ENCODE results near the gene PSEN1. TPM values are rescaled to one million over a fixed set of nuclear protein-coding genes. Genes with fewer than 3 reads are reported as not detected.

PSEN1 gene
- total RNA-seq, 4 donors from 2014 or later, result 40.1 to 54.6 (median 45.9) TPM

GRCh38 chr14:73140811-73141323 lies 4.6 kb downstream of the PSEN1 start:
- Histone ChIP-seq H3K27ac (no peak overlapping the region), H3K36me3 (no peaks in the 10 kb centered on the region), H3K4me1 (peaks cover 0 to 68% (median 7%) of the 10 kb centered on the region in 3 donors), H3K4me3 (no peak overlapping the region), H3K27me3 (no peaks in the 10 kb centered on the region), H3K9me3 (no peaks in the 10 kb centered on the region)
- ATAC-seq, result no peak
- TF ChIP-seq, protein P1, sequence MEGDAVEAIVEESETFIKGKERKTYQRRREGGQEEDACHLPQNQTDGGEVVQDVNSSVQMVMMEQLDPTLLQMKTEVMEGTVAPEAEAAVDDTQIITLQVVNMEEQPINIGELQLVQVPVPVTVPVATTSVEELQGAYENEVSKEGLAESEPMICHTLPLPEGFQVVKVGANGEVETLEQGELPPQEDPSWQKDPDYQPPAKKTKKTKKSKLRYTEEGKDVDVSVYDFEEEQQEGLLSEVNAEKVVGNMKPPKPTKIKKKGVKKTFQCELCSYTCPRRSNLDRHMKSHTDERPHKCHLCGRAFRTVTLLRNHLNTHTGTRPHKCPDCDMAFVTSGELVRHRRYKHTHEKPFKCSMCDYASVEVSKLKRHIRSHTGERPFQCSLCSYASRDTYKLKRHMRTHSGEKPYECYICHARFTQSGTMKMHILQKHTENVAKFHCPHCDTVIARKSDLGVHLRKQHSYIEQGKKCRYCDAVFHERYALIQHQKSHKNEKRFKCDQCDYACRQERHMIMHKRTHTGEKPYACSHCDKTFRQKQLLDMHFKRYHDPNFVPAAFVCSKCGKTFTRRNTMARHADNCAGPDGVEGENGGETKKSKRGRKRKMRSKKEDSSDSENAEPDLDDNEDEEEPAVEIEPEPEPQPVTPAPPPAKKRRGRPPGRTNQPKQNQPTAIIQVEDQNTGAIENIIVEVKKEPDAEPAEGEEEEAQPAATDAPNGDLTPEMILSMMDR (IDR thresholded peaks at IDR 0.05), result no peak
- TF ChIP-seq EP300 (IDR thresholded peaks at IDR 0.05) (no peak), POLR2AphosphoS5 (IDR thresholded peaks at IDR 0.05) (no peak), POLR2A (IDR thresholded peaks at IDR 0.05) (no peak)
- WGBS, 2 donors (ENCODE audit: low coverage in 1 of 2), result 100% methylated on average over 1 of the region's 1 CpG; no CpG with 5 or more reads in 1 of the 2 donors

DNA sequence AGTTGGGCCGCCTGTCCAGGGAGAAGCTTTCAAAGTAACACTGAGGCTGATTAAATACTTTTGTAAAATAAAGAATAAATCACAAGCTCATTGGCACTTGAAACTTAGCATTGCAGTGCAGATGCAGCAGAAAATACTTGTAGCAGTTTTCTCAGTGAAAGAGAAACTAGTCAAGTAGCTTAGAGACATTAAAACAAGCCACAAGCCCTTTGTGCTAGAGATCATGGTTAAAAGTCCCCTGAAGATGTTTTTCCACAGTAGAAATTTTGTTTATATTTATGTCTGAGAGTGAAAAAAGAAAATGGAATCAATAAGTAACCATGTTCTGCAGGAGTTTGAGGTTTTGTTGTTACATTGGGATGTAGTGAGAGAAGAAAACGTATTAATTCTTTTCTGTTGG lies 5.9 kb downstream of the PSEN1 start:
- no peak for ATAC-seq
- 68 to 84% methylated on average over 2 of the region's 2 CpGs for WGBS, 2 donors (ENCODE audit: low coverage in 1 of 2)
- no peak overlapping the region for H3K27ac ChIP-seq

DNA sequence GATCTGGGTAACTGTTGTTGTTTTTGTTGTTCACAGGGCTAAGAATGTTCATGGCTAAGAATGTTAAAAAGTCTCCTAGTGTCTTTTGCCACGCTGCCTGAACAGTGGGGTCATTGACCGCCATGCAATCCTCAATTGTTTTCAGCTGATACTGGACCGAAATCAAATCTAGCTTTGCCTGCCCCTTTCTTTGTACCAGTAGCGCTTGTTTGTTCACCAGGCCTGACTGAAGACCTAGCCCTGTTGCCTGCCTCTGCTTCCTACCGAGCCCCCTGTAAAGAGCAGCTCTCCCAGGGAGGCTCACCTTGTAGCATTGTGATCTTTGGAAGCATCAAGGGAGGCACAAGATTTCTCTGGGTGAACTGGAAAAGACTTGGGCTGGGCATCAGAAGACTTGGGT lies 6.7 kb downstream of the PSEN1 start:
- H3K36me3 ChIP-seq, result peaks cover 0 to 3% of the 10 kb centered on the region in 2 donors
- peaks cover 0 to 58% (median under 1%) of the 10 kb centered on the region in 3 donors for H3K4me1 ChIP-seq
- H3K9me3 ChIP-seq, result no peaks in the 10 kb centered on the region
- H3K4me3 ChIP-seq, result no peak overlapping the region
- ATAC-seq, result no peak
- H3K27me3 ChIP-seq, result no peaks in the 10 kb centered on the region
- WGBS, 2 donors (ENCODE audit: low coverage in 1 of 2), result 82% methylated on average over 5 of the region's 5 CpGs
- TF ChIP-seq, protein P1 (IDR thresholded peaks at IDR 0.05), result no peak
- TF ChIP-seq POLR2AphosphoS5 (IDR thresholded peaks at IDR 0.05) (no peak), EP300 (IDR thresholded peaks at IDR 0.05) (no peak), POLR2A (IDR thresholded peaks at IDR 0.05) (no peak)
- no peak overlapping the region for H3K27ac ChIP-seq

More for the DNA sequence above, 5.9 kb downstream of the PSEN1 start:
- no peaks in the 10 kb centered on the region for H3K27me3 ChIP-seq
- H3K36me3 ChIP-seq, result no peaks in the 10 kb centered on the region
- TF ChIP-seq POLR2A (IDR thresholded peaks at IDR 0.05) (no peak), EP300 (IDR thresholded peaks at IDR 0.05) (no peak), POLR2AphosphoS5 (IDR thresholded peaks at IDR 0.05) (no peak)
- TF ChIP-seq, protein P1 (IDR thresholded peaks at IDR 0.05), result no peak
- peaks cover 0 to 66% (median 7%) of the 10 kb centered on the region in 3 donors for H3K4me1 ChIP-seq
- no peaks in the 10 kb centered on the region for H3K9me3 ChIP-seq
- no peak overlapping the region for H3K4me3 ChIP-seq

- TF ChIP-seq, protein P1 (IDR thresholded peaks at IDR 0.05), result no peak
- TF ChIP-seq POLR2AphosphoS5 (IDR thresholded peaks at IDR 0.05), result no peak
- TF ChIP-seq POLR2A (IDR thresholded peaks at IDR 0.05), result no peak
- TF ChIP-seq EP300 (IDR thresholded peaks at IDR 0.05), result no peak
- Histone ChIP-seq H3K9me3 (no peaks in the 10 kb centered on the region), H3K27me3 (no peaks in the 10 kb centered on the region), H3K36me3 (peaks cover 0 to 9% of the 10 kb centered on the region in 2 donors), H3K27ac (no peak overlapping the region), H3K4me1 (peaks cover 0 to 52% (median 0%) of the 10 kb centered on the region in 3 donors), H3K4me3 (no peak overlapping the region)
- no peak for ATAC-seq
- WGBS, 2 donors (ENCODE audit: low coverage in 1 of 2), result 83 to 93% methylated on average over 2 to 3 of the region's 3 CpGs
Measured at GRCh38 chr14:73143617-73144016, 7.3 kb downstream of the PSEN1 start.

DNA sequence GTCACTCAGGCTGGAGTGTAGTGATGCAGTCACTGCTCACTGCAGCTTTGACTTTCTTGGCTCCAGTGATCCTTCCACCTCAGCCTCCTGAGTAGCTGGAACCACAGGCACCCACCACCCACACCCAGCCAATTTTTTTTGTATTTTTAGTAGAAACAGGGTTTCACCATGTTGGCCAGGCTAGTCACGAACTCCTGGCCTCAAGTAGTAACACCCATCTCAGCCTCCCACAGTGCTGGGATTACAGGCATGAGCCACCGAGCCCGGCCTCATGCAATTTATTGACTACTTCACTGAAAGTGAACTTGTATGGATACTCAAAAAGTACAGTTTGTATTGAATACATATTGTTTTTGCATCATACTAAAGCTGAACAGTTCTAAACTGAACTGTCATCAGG lies 9.1 kb downstream of the PSEN1 start:
- H3K9me3 ChIP-seq, result no peaks in the 10 kb centered on the region
- peaks cover 0 to 41% (median 0%) of the 10 kb centered on the region in 3 donors for H3K4me1 ChIP-seq
- no peaks in the 10 kb centered on the region for H3K27me3 ChIP-seq
- peaks cover 0 to 27% of the 10 kb centered on the region in 2 donors for H3K36me3 ChIP-seq
- no peak overlapping the region for H3K4me3 ChIP-seq
- no peak for ATAC-seq
- TF ChIP-seq, protein P1 (IDR thresholded peaks at IDR 0.05), result no peak
- TF ChIP-seq POLR2A (IDR thresholded peaks at IDR 0.05) (no peak), EP300 (IDR thresholded peaks at IDR 0.05) (no peak), POLR2AphosphoS5 (IDR thresholded peaks at IDR 0.05) (no peak)
- WGBS, 2 donors (ENCODE audit: low coverage in 1 of 2), result 89 to 90% methylated on average over 2 to 3 of the region's 3 CpGs
- no peak overlapping the region for H3K27ac ChIP-seq

Data from gastroesophageal sphincter (tissue), 4 donors.